ENCODE measurements around the gene HMG20B. TPM values are rescaled to one million over a fixed set of nuclear protein-coding genes. Genes with fewer than 3 reads are reported as not detected.
A peak's percentile ranks its signal among the peaks of the same experiment; 100 is the strongest.

HMG20B gene
- total and polyA plus RNA-seq, 5 experiments from 2014 or later, result 45.8 to 59.7 (median 53.9) TPM

- ATAC-seq (no peak), DNase-seq (no peak)
- Mint-ChIP-seq H3K27ac (peak overlapping the region in 2 of 10 donors; percentile 40 to 57), H3K36me3 (peaks cover 0 to 16% (median 0%) of the 10 kb centered on the region in 3 donors), H3K4me1 (peaks cover 0 to 5% (median 2%) of the 10 kb centered on the region in 4 donors), H3K4me3 (no peak overlapping the region), H3K27me3 (no peaks in the 10 kb centered on the region), H3K9me3 (no peaks in the 10 kb centered on the region)
- POLR2A ChIA-PET, result interaction anchor here (1.0 to 2.7 kb wide), 2 partner anchors 12 to 412 kb away, joined by 3 to 13 read pairs; no protein-coding TSS in a partner anchor
Observed at GRCh38 chr19:3593156-3593555, 20.4 kb downstream of the HMG20B start.

- Mint-ChIP-seq H3K4me3 (no peak overlapping the region), H3K4me1 (peaks cover 0 to 5% (median under 1%) of the 10 kb centered on the region in 4 donors), H3K27me3 (no peaks in the 10 kb centered on the region), H3K9me3 (no peaks in the 10 kb centered on the region), H3K27ac (peak overlapping the region in 1 of 10 donors; percentile 31), H3K36me3 (peaks cover 0 to 23% (median 2%) of the 10 kb centered on the region in 3 donors)
- DNase-seq (no peak), ATAC-seq (no peak)
- POLR2A ChIA-PET, result interaction anchor here (0.5 to 2.1 kb wide), 6 partner anchors 9 to 1565 kb away, joined by 3 to 12 read pairs (median 4); no protein-coding TSS in a partner anchor
Observed at GRCh38 chr19:3595521-3596061, 22.8 kb downstream of the HMG20B start.

GRCh38 chr19:3599776-3600187 lies 27.0 kb downstream of the HMG20B start:
- Mint-ChIP-seq H3K27me3 (no peaks in the 10 kb centered on the region), H3K4me3 (no peak overlapping the region), H3K9me3 (no peaks in the 10 kb centered on the region), H3K36me3 (peaks cover 0 to 23% (median 2%) of the 10 kb centered on the region in 3 donors), H3K4me1 (peaks cover 0 to 6% (median 0%) of the 10 kb centered on the region in 4 donors), H3K27ac (no peak overlapping the region)
- POLR2A ChIA-PET, result interaction anchor here (1.2 kb wide), 1 partner anchor 14 kb away, joined by 4 read pairs; no protein-coding TSS in a partner anchor
- ATAC-seq (no peak), DNase-seq (no peak)

GRCh38 chr19:3601021-3601420 lies 28.3 kb downstream of the HMG20B start:
- Mint-ChIP-seq H3K9me3 (no peaks in the 10 kb centered on the region), H3K27ac (peak overlapping the region in 1 of 10 donors; percentile 33), H3K4me1 (peaks cover 0 to 6% (median 0%) of the 10 kb centered on the region in 4 donors), H3K4me3 (no peak overlapping the region), H3K36me3 (peaks cover 0 to 20% (median 2%) of the 10 kb centered on the region in 3 donors), H3K27me3 (no peaks in the 10 kb centered on the region)
- ATAC-seq, result no peak
- no peak for DNase-seq
- POLR2A ChIA-PET, result interaction anchor here (0.7 kb wide), 1 partner anchor 50 kb away, joined by 6 read pairs; no protein-coding TSS in a partner anchor

GRCh38 chr19:3603121-3603811 lies 30.5 kb downstream of the HMG20B start:
- no peaks in the 10 kb centered on the region for H3K9me3 Mint-ChIP-seq
- H3K27ac Mint-ChIP-seq, result peak overlapping the region in 5 of 10 donors; percentile 31 to 80 (median 61)
- no peak overlapping the region for H3K4me3 Mint-ChIP-seq
- no peaks in the 10 kb centered on the region for H3K27me3 Mint-ChIP-seq
- POLR2A ChIA-PET, result interaction anchor here (0.6 kb wide), 2 partner anchors 212 to 849 kb away, joined by 3 to 6 read pairs; no protein-coding TSS in a partner anchor
- DNase-seq (no peak), ATAC-seq (no peak)
- H3K4me1 Mint-ChIP-seq, result peaks cover 8 to 19% (median 13%) of the 10 kb centered on the region in 4 donors
- H3K36me3 Mint-ChIP-seq, result peaks cover 0 to 12% (median 2%) of the 10 kb centered on the region in 3 donors

GRCh38 chr19:3604227-3604986 lies 31.7 kb downstream of the HMG20B start:
- POLR2A ChIA-PET, result interaction anchor here (0.9 to 1.8 kb wide), 13 partner anchors 8 to 242 kb away, joined by 3 to 16 read pairs (median 5); partner anchors contain the start of genes CACTIN, GIPC3, MFSD12 and MRPL54
- peaks cover 11 to 28% (median 18%) of the 10 kb centered on the region in 4 donors for H3K4me1 Mint-ChIP-seq
- no peak for DNase-seq
- ATAC-seq, result peak in 1 of 2 donors; percentile 36
- H3K27ac Mint-ChIP-seq, result peak overlapping the region in 1 of 10 donors; percentile 47
- peaks cover 0 to 11% (median 2%) of the 10 kb centered on the region in 3 donors for H3K36me3 Mint-ChIP-seq
- no peaks in the 10 kb centered on the region for H3K27me3 Mint-ChIP-seq
- H3K4me3 Mint-ChIP-seq, result peak overlapping the region in 1 of 10 donors; percentile 22
- H3K9me3 Mint-ChIP-seq, result no peaks in the 10 kb centered on the region

GRCh38 chr19:3604987-3605343 lies 32.2 kb downstream of the HMG20B start:
- Mint-ChIP-seq H3K27me3 (no peaks in the 10 kb centered on the region), H3K27ac (no peak overlapping the region), H3K4me3 (no peak overlapping the region), H3K4me1 (peaks cover 11 to 31% (median 19%) of the 10 kb centered on the region in 4 donors), H3K36me3 (peaks cover 0 to 7% (median 2%) of the 10 kb centered on the region in 3 donors), H3K9me3 (no peaks in the 10 kb centered on the region)
- POLR2A ChIA-PET, result interaction anchor here (0.6 to 1.8 kb wide), 14 partner anchors 9 to 643 kb away, joined by 3 to 16 read pairs (median 5); partner anchors contain the start of genes CACTIN, GIPC3, MFSD12 and MRPL54
- ATAC-seq (peak; percentile 73 to 78), DNase-seq (peak in 8 of 10 donors; percentile 27 to 72 (median 47))

- POLR2A ChIA-PET, result interaction anchor here (0.6 to 1.8 kb wide), 13 partner anchors 9 to 643 kb away, joined by 3 to 16 read pairs (median 5); partner anchors contain the start of genes CACTIN, GIPC3, MFSD12 and MRPL54
- Mint-ChIP-seq H3K36me3 (peaks cover 0 to 6% (median 0%) of the 10 kb centered on the region in 3 donors), H3K9me3 (no peaks in the 10 kb centered on the region), H3K27me3 (no peaks in the 10 kb centered on the region), H3K4me1 (peaks cover 11 to 33% (median 19%) of the 10 kb centered on the region in 4 donors), H3K27ac (no peak overlapping the region), H3K4me3 (no peak overlapping the region)
- DNase-seq (peak in 1 of 10 donors; percentile 16), ATAC-seq (peak in 1 of 2 donors; percentile 2)
Observed at GRCh38 chr19:3605361-3605760, 32.6 kb downstream of the HMG20B start.

GRCh38 chr19:3605770-3606169 lies 33.0 kb downstream of the HMG20B start:
- H3K27me3 Mint-ChIP-seq, result no peaks in the 10 kb centered on the region
- H3K9me3 Mint-ChIP-seq, result no peaks in the 10 kb centered on the region
- ATAC-seq, result no peak
- peaks cover 0 to 7% (median 3%) of the 10 kb centered on the region in 3 donors for H3K36me3 Mint-ChIP-seq
- H3K27ac Mint-ChIP-seq, result no peak overlapping the region
- peak in 1 of 10 donors; percentile 15 for DNase-seq
- H3K4me3 Mint-ChIP-seq, result no peak overlapping the region
- POLR2A ChIA-PET, result interaction anchor here (1.8 kb wide), 1 partner anchor 19 kb away, joined by 15 read pairs; the partner anchor contains the start of gene GIPC3
- peaks cover 11 to 33% (median 19%) of the 10 kb centered on the region in 4 donors for H3K4me1 Mint-ChIP-seq

GRCh38 chr19:3606174-3606689 lies 33.5 kb downstream of the HMG20B start:
- DNase-seq (peak in 5 of 10 donors; percentile 19 to 49 (median 33)), ATAC-seq (peak; percentile 44 to 56)
- H3K4me1 Mint-ChIP-seq, result peaks cover 11 to 33% (median 19%) of the 10 kb centered on the region in 4 donors
- no peak overlapping the region for H3K27ac Mint-ChIP-seq
- no peaks in the 10 kb centered on the region for H3K9me3 Mint-ChIP-seq
- POLR2A ChIA-PET, result no interaction called here
- H3K36me3 Mint-ChIP-seq, result peaks cover 0 to 4% (median 3%) of the 10 kb centered on the region in 3 donors
- peak overlapping the region in 2 of 10 donors; percentile 36 to 65 for H3K4me3 Mint-ChIP-seq
- H3K27me3 Mint-ChIP-seq, result no peaks in the 10 kb centered on the region

- Mint-ChIP-seq H3K27me3 (no peaks in the 10 kb centered on the region), H3K4me1 (peaks cover 11 to 33% (median 19%) of the 10 kb centered on the region in 4 donors), H3K27ac (peak within 1 kb of the TSS; percentile 49 to 94 (median 82)), H3K9me3 (no peaks in the 10 kb centered on the region), H3K36me3 (peaks cover 0 to 4% (median 3%) of the 10 kb centered on the region in 3 donors), H3K4me3 (peak within 1 kb of the TSS in 9 of 10 donors; percentile 60 to 91 (median 75))
- ATAC-seq (peak; percentile 28 to 54), DNase-seq (peak; percentile 48 to 84 (median 59))
- POLR2A ChIA-PET, result interaction anchor here (2.6 to 3.4 kb wide), 2 partner anchors 22 to 51 kb away, joined by 16 to 22 read pairs; partner anchors contain the start of genes GIPC3 and MFSD12
Observed at GRCh38 chr19:3606690-3607289, 34.0 kb downstream of the HMG20B start, which contains the start of gene TBXA2R. TSS of gene TBXA2R (minus strand) at chr19:3606875. CDS start at chr19:3600634, 6,241 bp downstream.
